H9 (cell line): Measurements from ENCODE around the gene THAP3. TPM values are rescaled to one million over a fixed set of nuclear protein-coding genes. Genes with fewer than 3 reads are reported as not detected.

ENCODE experiments used
- DNase-seq: peaks from one replicate; pipeline ENCODE4 v3.0.0-alpha.2; 2017
- H2AFZ ChIP-seq: one replicate; pipeline ENCODE4 v1.6.1; 2013; ENCODE audit warnings: mild to moderate bottlenecking, low read length, control low read depth, moderate library complexity
- H2AK5ac ChIP-seq: 2 replicates; pipeline ENCODE4 v1.6.1; 2013; ENCODE audit warnings: low read length, control low read depth, mixed read lengths; ENCODE audit not compliant: insufficient read length
- H2BK120ac ChIP-seq: one replicate; pipeline ENCODE4 v1.6.1; 2013; ENCODE audit warnings: low read depth, mild to moderate bottlenecking, low read length, control low read depth, inconsistent platforms; ENCODE audit not compliant: poor library complexity, severe bottlenecking
- H2BK12ac ChIP-seq: 2 replicates; pipeline ENCODE4 v1.6.1; 2013; ENCODE audit warnings: low read length, control low read depth, mixed read lengths, low read depth; ENCODE audit not compliant: insufficient read length
- H2BK15ac ChIP-seq: 2 replicates; pipeline ENCODE4 v1.6.1; 2013; ENCODE audit warnings: low read depth, low read length, control low read depth
- H2BK20ac ChIP-seq: one replicate; pipeline ENCODE4 v1.6.1; 2013; ENCODE audit warnings: low read depth, mild to moderate bottlenecking, low read length, control low read depth, inconsistent platforms; ENCODE audit not compliant: poor library complexity, severe bottlenecking
- H2BK5ac ChIP-seq: 2 replicates; pipeline ENCODE4 v1.6.1; 2013; ENCODE audit warnings: low read length, control low read depth, mixed read lengths; ENCODE audit not compliant: insufficient read length
- H3K14ac ChIP-seq: 2 replicates; pipeline ENCODE4 v1.6.1; 2013; ENCODE audit warnings: low read length, control low read depth; ENCODE audit not compliant: insufficient read depth
- H3K18ac ChIP-seq: 2 replicates; pipeline ENCODE4 v1.6.1; 2013; ENCODE audit warnings: low read depth, mild to moderate bottlenecking, mixed read lengths, low read length, control low read depth; ENCODE audit not compliant: insufficient read length
- H3K23ac ChIP-seq: 2 replicates; pipeline ENCODE4 v1.6.1; 2013; ENCODE audit warnings: low read length, control low read depth, mixed read lengths, low read depth; ENCODE audit not compliant: insufficient read length
- H3K23me2 ChIP-seq: 2 replicates; pipeline ENCODE4 v1.6.1; 2013; ENCODE audit warnings: low read depth, mild to moderate bottlenecking, mixed read lengths, low read length, control low read depth; ENCODE audit not compliant: insufficient read length, poor library complexity, severe bottlenecking
- H3K27ac ChIP-seq: 2 replicates; pipeline ENCODE4 v1.5.1; 2013; ENCODE audit warnings: low read length, control low read depth, mixed read lengths, low read depth; ENCODE audit not compliant: insufficient read length
- H3K27me3 ChIP-seq: 2 replicates; pipeline ENCODE4 v1.6.1; 2013; ENCODE audit warnings: low read length, control low read depth, inconsistent platforms; ENCODE audit not compliant: insufficient read depth
- H3K4ac ChIP-seq: 2 replicates; pipeline ENCODE4 v1.6.1; 2013; ENCODE audit warnings: low read depth, mild to moderate bottlenecking, control low read depth, inconsistent platforms, low read length, moderate library complexity
- H3K4me1 ChIP-seq: 2 replicates; pipeline ENCODE4 v1.6.1; 2013; ENCODE audit warnings: low read length, control low read depth, inconsistent platforms; ENCODE audit not compliant: insufficient read depth
- H3K4me2 ChIP-seq: 2 replicates; pipeline ENCODE4 v1.6.1; 2013; ENCODE audit warnings: low read length, control low read depth, mixed read lengths; ENCODE audit not compliant: insufficient read length, insufficient read depth
- H3K56ac ChIP-seq: 2 replicates; pipeline ENCODE4 v1.6.1; 2013; ENCODE audit warnings: low read depth, mild to moderate bottlenecking, mixed read lengths, low read length, control low read depth; ENCODE audit not compliant: insufficient read length
- H3K79me1 ChIP-seq: 2 replicates; pipeline ENCODE4 v1.6.1; 2013; ENCODE audit warnings: low read depth, mild to moderate bottlenecking, moderate library complexity, low read length, control low read depth, inconsistent platforms; ENCODE audit not compliant: insufficient read depth, poor library complexity, severe bottlenecking
- H3K79me2 ChIP-seq: 2 replicates; pipeline ENCODE4 v1.6.1; 2013; ENCODE audit warnings: low read length, control low read depth, inconsistent platforms; ENCODE audit not compliant: insufficient read depth
- H3K9ac ChIP-seq: 2 replicates; pipeline ENCODE4 v1.6.1; 2013; ENCODE audit warnings: low read length, control low read depth, mixed read lengths; ENCODE audit not compliant: insufficient read length; ENCODE audit errors: extremely low read depth
- H3K9me3 ChIP-seq: one replicate; pipeline ENCODE4 v1.6.1; 2013; ENCODE audit warnings: low read depth, low read length, inconsistent platforms; ENCODE audit not compliant: control insufficient read depth
- H3T11ph ChIP-seq: one replicate; pipeline ENCODE4 v1.6.1; 2013; ENCODE audit warnings: mild to moderate bottlenecking, low read length, control low read depth, inconsistent platforms
- H4K20me1 ChIP-seq: one replicate; pipeline ENCODE4 v1.6.1; 2013; ENCODE audit not compliant: control insufficient read depth, insufficient read length, insufficient read depth
- H4K5ac ChIP-seq: 2 replicates; pipeline ENCODE4 v1.6.1; 2013; ENCODE audit warnings: low read depth, mild to moderate bottlenecking, mixed read lengths, low read length, control low read depth; ENCODE audit not compliant: insufficient read length
- H4K8ac ChIP-seq: replicated peaks from 2 replicates; pipeline ENCODE4 v1.6.1; 2013; ENCODE audit warnings: low read length, control low read depth, mixed read lengths, low read depth; ENCODE audit not compliant: insufficient read length
- H4K91ac ChIP-seq: 2 replicates; pipeline ENCODE4 v1.6.1; 2013; ENCODE audit warnings: low read depth, mild to moderate bottlenecking, moderate library complexity, mixed read lengths, low read length, control low read depth; ENCODE audit not compliant: insufficient read length
- H3K27ac Mint-ChIP-seq, 3 experiments: 2 replicates in 2 of 3; 3 replicates in 1 of 3; pipeline ENCODE4 v1.8.0; 2020 to 2021; ENCODE audit warnings: mixed read lengths in 3 of 3, mild to moderate bottlenecking in 1 of 3, moderate library complexity in 1 of 3
- H3K27me3 Mint-ChIP-seq: 2 replicates; pipeline ENCODE4 v1.8.0; 2021; ENCODE audit warnings: low read depth, mild to moderate bottlenecking, moderate library complexity, mixed read lengths
- H3K36me3 Mint-ChIP-seq, 3 experiments: 2 replicates in 2 of 3; 3 replicates in 1 of 3; pipeline ENCODE4 v1.8.0; 2020 to 2021; ENCODE audit warnings: low read depth in 3 of 3, mixed read lengths in 3 of 3; ENCODE audit not compliant: insufficient read depth in 1 of 3
- H3K4me1 Mint-ChIP-seq, 2 experiments: 2 replicates each; pipeline ENCODE4 v1.8.0; 2020; ENCODE audit warnings: mixed read lengths in 2 of 2
- H3K4me3 Mint-ChIP-seq, 2 experiments: 2 replicates in 1 of 2; 3 replicates in 1 of 2; pipeline ENCODE4 v1.8.0; 2020 to 2021; ENCODE audit warnings: mild to moderate bottlenecking in 2 of 2, mixed read lengths in 2 of 2, moderate library complexity in 1 of 2
- H3K9me3 Mint-ChIP-seq, 2 experiments: 2 replicates in 1 of 2; 3 replicates in 1 of 2; pipeline ENCODE4 v1.8.0; 2020; ENCODE audit warnings: mild to moderate bottlenecking in 2 of 2, mixed read lengths in 2 of 2, moderate library complexity in 1 of 2
- WGBS: extraction: QIAGEN DNeasy Blood & Tissue Kit; methylation state at CpG from one replicate; pipeline ENCODE4 v1.1.7; 2013; ENCODE audit warnings: missing lambda C conversion rate, low lambda C conversion rate, mixed read lengths; ENCODE audit not compliant: insufficient read length; ENCODE audit errors: extremely low coverage; 5-methylcytosine and 5-hydroxymethylcytosine counted together
- total RNA-seq: library from RNA; stranded (reverse); gene quantifications from 2 replicates; pipeline ENCODE4 v1.2.1, GENCODE V29; 2021
- TF ChIP-seq, protein P1 (sequence below): fragments of 200-600 bp; sonication (generic); conservative IDR thresholded peaks from 3 replicates; pipeline ENCODE4 v1.8.0; 2021; ENCODE audit warnings: antibody characterized with exemption, mild to moderate bottlenecking

The THAP3 gene
- total RNA-seq, 1 experiment from 2014 or later, result 15.3 TPM

DNA sequence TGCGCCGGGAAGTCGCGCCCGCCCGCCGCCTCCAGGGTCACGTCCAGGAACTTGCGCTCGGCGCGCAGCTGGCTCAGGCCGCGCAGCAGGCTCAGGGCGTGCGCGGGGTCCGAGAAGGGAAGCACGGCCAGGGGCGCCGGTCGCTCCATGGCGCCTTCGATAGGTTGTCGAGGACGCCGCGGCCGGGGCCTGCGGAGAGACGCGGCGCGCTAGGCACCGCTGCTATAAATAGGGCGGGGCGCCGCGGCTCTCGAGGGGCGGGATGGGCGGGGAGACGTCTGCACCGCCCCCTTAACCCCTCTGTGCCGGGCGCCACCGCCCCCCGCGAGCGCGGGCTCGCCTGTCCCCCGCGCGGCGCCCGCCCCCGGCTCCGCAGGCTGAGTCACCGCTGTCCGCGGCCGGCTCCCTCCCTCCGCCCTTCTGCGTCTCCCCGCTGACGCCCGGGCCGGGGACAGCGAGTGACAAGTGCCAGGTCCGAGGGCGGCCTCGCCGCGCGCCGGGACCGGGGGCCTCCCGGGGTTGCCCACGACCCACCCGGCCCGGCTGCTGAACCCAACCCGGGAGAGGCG is 21.9 kb upstream of the THAP3 start, which contains the start of gene KLHL21:
Gene KLHL21, minus strand, starts transcription at position 201 of the 569 bp plus-strand sequence. Its CDS starts 52 bp downstream, at position 149.
- WGBS, result no CpG with 5 or more reads among the region's 84 CpGs
- peak within 1 kb of the TSS; percentile 46 for H3K27ac ChIP-seq
- H3K4me2 ChIP-seq, result peak within 1 kb of the TSS; percentile 83
- H2BK15ac ChIP-seq, result no peak within 1 kb of the TSS
- H3K4me3 Mint-ChIP-seq, result peak within 1 kb of the TSS; percentile 88 to 94
- no peaks in the 10 kb centered on the region for H3K27me3 Mint-ChIP-seq
- H2BK12ac ChIP-seq, result peak within 1 kb of the TSS; percentile 68
- H3K79me2 ChIP-seq, result peaks cover 18% of the 10 kb centered on the region; the same call in 1 of the 2 replicates
- H4K91ac ChIP-seq, result no peak within 1 kb of the TSS
- peaks cover 2% of the 10 kb centered on the region for H4K20me1 ChIP-seq
- no peaks in the 10 kb centered on the region for H3K27me3 ChIP-seq
- no peaks in the 10 kb centered on the region; a peak in 1 of 5 replicates for H3K9me3 Mint-ChIP-seq
- H4K8ac ChIP-seq, result no peak within 1 kb of the TSS
- H3K27ac Mint-ChIP-seq, result peak within 1 kb of the TSS; percentile 87 to 98 (median 91); a peak in 4 of 7 replicates
- TF ChIP-seq, protein P1, sequence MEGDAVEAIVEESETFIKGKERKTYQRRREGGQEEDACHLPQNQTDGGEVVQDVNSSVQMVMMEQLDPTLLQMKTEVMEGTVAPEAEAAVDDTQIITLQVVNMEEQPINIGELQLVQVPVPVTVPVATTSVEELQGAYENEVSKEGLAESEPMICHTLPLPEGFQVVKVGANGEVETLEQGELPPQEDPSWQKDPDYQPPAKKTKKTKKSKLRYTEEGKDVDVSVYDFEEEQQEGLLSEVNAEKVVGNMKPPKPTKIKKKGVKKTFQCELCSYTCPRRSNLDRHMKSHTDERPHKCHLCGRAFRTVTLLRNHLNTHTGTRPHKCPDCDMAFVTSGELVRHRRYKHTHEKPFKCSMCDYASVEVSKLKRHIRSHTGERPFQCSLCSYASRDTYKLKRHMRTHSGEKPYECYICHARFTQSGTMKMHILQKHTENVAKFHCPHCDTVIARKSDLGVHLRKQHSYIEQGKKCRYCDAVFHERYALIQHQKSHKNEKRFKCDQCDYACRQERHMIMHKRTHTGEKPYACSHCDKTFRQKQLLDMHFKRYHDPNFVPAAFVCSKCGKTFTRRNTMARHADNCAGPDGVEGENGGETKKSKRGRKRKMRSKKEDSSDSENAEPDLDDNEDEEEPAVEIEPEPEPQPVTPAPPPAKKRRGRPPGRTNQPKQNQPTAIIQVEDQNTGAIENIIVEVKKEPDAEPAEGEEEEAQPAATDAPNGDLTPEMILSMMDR, result no peak
- H3K56ac ChIP-seq, result no peak within 1 kb of the TSS
- H2AFZ ChIP-seq, result no peak within 1 kb of the TSS
- H3K36me3 Mint-ChIP-seq, result peaks cover 7 to 24% (median 15%) of the 10 kb centered on the region in 3 experiments
- peak within 1 kb of the TSS; percentile 97 for H3K18ac ChIP-seq
- peak within 1 kb of the TSS; percentile 13 for H4K5ac ChIP-seq
- no peaks in the 10 kb centered on the region for H3K4me1 ChIP-seq
- no peaks in the 10 kb centered on the region for H3K9me3 ChIP-seq
- peak within 1 kb of the TSS; percentile 93; the same call in 1 of the 2 replicates for H3K4ac ChIP-seq
- H2AK5ac ChIP-seq, result no peak within 1 kb of the TSS
- peak; percentile 80 for DNase-seq
- peak within 1 kb of the TSS; percentile 96 for H3K14ac ChIP-seq
- no peak within 1 kb of the TSS for H2BK20ac ChIP-seq
- no peak within 1 kb of the TSS for H3K23ac ChIP-seq
- peak within 1 kb of the TSS; percentile 78 for H3T11ph ChIP-seq
- peak within 1 kb of the TSS; percentile 99 for H2BK120ac ChIP-seq
- peaks cover 26 to 29% of the 10 kb centered on the region in 2 experiments for H3K4me1 Mint-ChIP-seq
- no peak within 1 kb of the TSS for H2BK5ac ChIP-seq
- H3K79me1 ChIP-seq, result no peaks in the 10 kb centered on the region
- peaks cover 21% of the 10 kb centered on the region for H3K23me2 ChIP-seq
- peak within 1 kb of the TSS; percentile 69 for H3K9ac ChIP-seq
